T-cell (primary cell): ENCODE measurements around the gene FBXL13. TPM values are rescaled to one million over a fixed set of nuclear protein-coding genes. Genes with fewer than 3 reads are reported as not detected.

Experiments
- ATAC-seq, 4 experiments: fragments of 200-7000 bp in 3 of 4; fragments of 150-1000 bp in 1 of 4; cut with Tn5 transposase; replicated peaks in 1 of 4; 1 replicate in 3 of 4; 2 replicates in 1 of 4; pipeline ENCODE4 v1.10.0; 2021; ENCODE audit warnings: moderate library complexity in 3 of 4, mild to moderate bottlenecking in 2 of 4, moderate number of reproducible peaks in 1 of 4
- CTCF ChIA-PET, 2 donors: fragments of 300-600 bp; sonication (Branson Sonifier 250); formaldehyde crosslinking; loops; one replicate each; lab custom pipeline; 2022; ENCODE audit warnings: antibody characterized with exemption in 2 of 2; lab: Charles Lee
- POLR2A ChIA-PET, 2 donors: fragments of 300-600 bp; sonication (Branson Sonifier 250); formaldehyde crosslinking; loops; one replicate each; lab custom pipeline; 2022; ENCODE audit warnings: antibody characterized with exemption in 2 of 2; lab: Charles Lee
- DNase-seq, 35 experiments: peaks; one replicate each; pipeline versions ENCODE4 v3.0.0 to v3.0.0-alpha.2; 2013 to 2023
- H3K27ac ChIP-seq: one replicate; pipeline ENCODE4 v1.5.1; 2013; ENCODE audit warnings: low read length
- H3K27me3 ChIP-seq, 2 experiments: replicated peaks in 1 of 2; 1 replicate in 1 of 2; 2 replicates in 1 of 2; pipeline versions ENCODE4 v1.6.1 to v1.7.0; 2013; ENCODE audit warnings: low read length in 1 of 2, mixed read lengths in 1 of 2; ENCODE audit not compliant: control insufficient read depth in 2 of 2, insufficient read depth in 2 of 2; ENCODE audit errors: extremely low read depth in 1 of 2
- H3K36me3 ChIP-seq, 2 donors: 1 replicate in 1 of 2; 2 replicates in 1 of 2; pipeline versions ENCODE4 v1.6.1 to v1.7.0; 2013; ENCODE audit warnings: low read length in 1 of 2; ENCODE audit not compliant: control insufficient read depth in 2 of 2, insufficient read depth in 1 of 2; ENCODE audit errors: extremely low read depth in 1 of 2
- H3K4me1 ChIP-seq, 2 experiments: 1 replicate in 1 of 2; 2 replicates in 1 of 2; pipeline versions ENCODE4 v1.6.1 to v1.7.0; 2013; ENCODE audit warnings: low read length in 2 of 2, mixed read lengths in 1 of 2; ENCODE audit not compliant: insufficient read depth in 2 of 2, control insufficient read depth in 1 of 2; ENCODE audit errors: extremely low read depth in 1 of 2
- H3K4me3 ChIP-seq, 2 donors: 1 replicate in 1 of 2; 2 replicates in 1 of 2; pipeline versions ENCODE4 v1.5.1 to v1.7.0; 2013; ENCODE audit warnings: mild to moderate bottlenecking in 2 of 2, low read length in 1 of 2, moderate library complexity in 1 of 2; ENCODE audit not compliant: control insufficient read depth in 1 of 2; ENCODE audit errors: extremely low read depth in 1 of 2
- H3K9me3 ChIP-seq: 2 replicates; pipeline ENCODE4 v1.7.0; 2013
- H3K27ac Mint-ChIP-seq, 2 donors: one replicate each; pipeline ENCODE4 v1.8.0; 2020 to 2021; ENCODE audit warnings: mild to moderate bottlenecking in 2 of 2, mixed read lengths in 2 of 2
- H3K27me3 Mint-ChIP-seq, 2 donors: one replicate each; pipeline ENCODE4 v1.8.0; 2021 to 2022; ENCODE audit warnings: mixed read lengths in 2 of 2
- H3K36me3 Mint-ChIP-seq: one replicate; pipeline ENCODE4 v1.8.0; 2021; ENCODE audit warnings: mixed read lengths
- H3K4me1 Mint-ChIP-seq, 3 donors: one replicate each; pipeline ENCODE4 v1.8.0; 2020 to 2022; ENCODE audit warnings: mixed read lengths in 3 of 3, mild to moderate bottlenecking in 1 of 3
- H3K4me3 Mint-ChIP-seq, 3 donors: one replicate each; pipeline ENCODE4 v1.8.0; 2020 to 2022; ENCODE audit warnings: mild to moderate bottlenecking in 3 of 3, mixed read lengths in 3 of 3, moderate library complexity in 3 of 3
- H3K9me3 Mint-ChIP-seq, 3 donors: one replicate each; pipeline ENCODE4 v1.8.0; 2020 to 2022; ENCODE audit warnings: mixed read lengths in 3 of 3
- WGBS: methylation state at CpG from one replicate; pipeline ENCODE4 v1.1.5; 2013; ENCODE audit warnings: missing lambda C conversion rate; ENCODE audit not compliant: insufficient coverage; 5-methylcytosine and 5-hydroxymethylcytosine counted together
- total RNA-seq, 35 experiments: library from RNA in 6 of 35; stranded (reverse) in 6 of 35; fragments of 120-200 nt in 1 of 35; gene quantifications; one replicate each; pipeline versions ENCODE4 v1.2.1 to v1.2.4 and lab custom pipeline; 2013 to 2026

FBXL13 gene
- total RNA-seq, 5 donors from 2014 or later (not counting 1 experiment from before 2014, with no cell fraction given), result 1.3 to 2.7 (median 1.4) TPM

GRCh38 chr7:102991077-102991539 is 83.5 kb downstream of the FBXL13 start:
- ATAC-seq, result no peak
- H3K4me1 Mint-ChIP-seq, result no peaks in the 10 kb centered on the region
- no peak overlapping the region for H3K27ac Mint-ChIP-seq
- Histone ChIP-seq H3K9me3 (no peaks in the 10 kb centered on the region), H3K4me3 (no peak overlapping the region), H3K4me1 (no peaks in the 10 kb centered on the region), H3K27me3 (no peaks in the 10 kb centered on the region), H3K27ac (no peak overlapping the region), H3K36me3 (no peaks in the 10 kb centered on the region)
- H3K9me3 Mint-ChIP-seq, result no peaks in the 10 kb centered on the region
- ChIA-PET POLR2A (no interaction called here), CTCF (no interaction called here)
- no peaks in the 10 kb centered on the region for H3K36me3 Mint-ChIP-seq
- DNase-seq, result no peak
- H3K27me3 Mint-ChIP-seq, result no peaks in the 10 kb centered on the region
- H3K4me3 Mint-ChIP-seq, result no peak overlapping the region

- CTCF ChIA-PET, result no interaction called here
- H3K27me3 Mint-ChIP-seq, result no peaks in the 10 kb centered on the region
Measured at GRCh38 chr7:102990642-102991041, 84.0 kb downstream of the FBXL13 start.

GRCh38 chr7:102988631-102989560 is 85.7 kb downstream of the FBXL13 start:
- Histone ChIP-seq H3K27ac (no peak overlapping the region), H3K36me3 (no peaks in the 10 kb centered on the region), H3K4me1 (no peaks in the 10 kb centered on the region), H3K4me3 (no peak overlapping the region), H3K27me3 (no peaks in the 10 kb centered on the region), H3K9me3 (no peaks in the 10 kb centered on the region)
- ATAC-seq, result no peak
- Mint-ChIP-seq H3K4me1 (no peaks in the 10 kb centered on the region), H3K27me3 (no peaks in the 10 kb centered on the region), H3K4me3 (no peak overlapping the region), H3K27ac (no peak overlapping the region), H3K36me3 (no peaks in the 10 kb centered on the region), H3K9me3 (no peaks in the 10 kb centered on the region)
- WGBS, result 100% methylated on average over 1 of the region's 6 CpGs
- ChIA-PET POLR2A (no interaction called here), CTCF (no interaction called here)
- no peak for DNase-seq

More at GRCh38 chr7:102990642-102991041, 84.0 kb downstream of the FBXL13 start:
- ATAC-seq (no peak), DNase-seq (no peak)
- no peaks in the 10 kb centered on the region for H3K36me3 Mint-ChIP-seq
- Histone ChIP-seq H3K27me3 (no peaks in the 10 kb centered on the region), H3K4me1 (no peaks in the 10 kb centered on the region), H3K4me3 (no peak overlapping the region), H3K27ac (no peak overlapping the region), H3K9me3 (no peaks in the 10 kb centered on the region), H3K36me3 (no peaks in the 10 kb centered on the region)
- POLR2A ChIA-PET, result no interaction called here
- no peaks in the 10 kb centered on the region for H3K9me3 Mint-ChIP-seq
- H3K27ac Mint-ChIP-seq, result no peak overlapping the region
- WGBS, result 63% methylated on average over 2 of the region's 2 CpGs
- no peaks in the 10 kb centered on the region for H3K4me1 Mint-ChIP-seq
- H3K4me3 Mint-ChIP-seq, result no peak overlapping the region

GRCh38 chr7:102988088-102988487 is 86.5 kb downstream of the FBXL13 start:
- CTCF ChIA-PET, result no interaction called here
- Histone ChIP-seq H3K9me3 (no peaks in the 10 kb centered on the region), H3K27ac (no peak overlapping the region), H3K27me3 (no peaks in the 10 kb centered on the region), H3K4me3 (no peak overlapping the region), H3K4me1 (no peaks in the 10 kb centered on the region), H3K36me3 (no peaks in the 10 kb centered on the region)
- no peaks in the 10 kb centered on the region for H3K9me3 Mint-ChIP-seq
- no CpG with 5 or more reads among the region's 2 CpGs for WGBS
- no peaks in the 10 kb centered on the region for H3K4me1 Mint-ChIP-seq
- ATAC-seq (no peak), DNase-seq (no peak)
- no peak overlapping the region for H3K27ac Mint-ChIP-seq
- no peaks in the 10 kb centered on the region for H3K27me3 Mint-ChIP-seq
- H3K36me3 Mint-ChIP-seq, result no peaks in the 10 kb centered on the region
- POLR2A ChIA-PET, result no interaction called here
- no peak overlapping the region for H3K4me3 Mint-ChIP-seq

- no peaks in the 10 kb centered on the region for H3K9me3 ChIP-seq
- ATAC-seq, result no peak
Measured at GRCh38 chr7:102985176-102985783, 89.3 kb downstream of the FBXL13 start.

GRCh38 chr7:102983602-102984001 is 91.0 kb downstream of the FBXL13 start:
- Mint-ChIP-seq H3K27ac (no peak overlapping the region), H3K9me3 (no peaks in the 10 kb centered on the region), H3K4me1 (no peaks in the 10 kb centered on the region), H3K4me3 (no peak overlapping the region), H3K27me3 (no peaks in the 10 kb centered on the region), H3K36me3 (no peaks in the 10 kb centered on the region)
- Histone ChIP-seq H3K4me3 (no peak overlapping the region), H3K4me1 (no peaks in the 10 kb centered on the region), H3K27ac (no peak overlapping the region), H3K9me3 (no peaks in the 10 kb centered on the region), H3K36me3 (no peaks in the 10 kb centered on the region), H3K27me3 (no peaks in the 10 kb centered on the region)
- no peak for ATAC-seq
- WGBS, result 94% methylated on average over 3 of the region's 7 CpGs
- ChIA-PET POLR2A (interaction anchor here in 1 of 2 donors (0.6 kb wide), 1 partner anchor 922 kb away, joined by 5 read pairs; no protein-coding TSS in a partner anchor), CTCF (interaction anchor here in 1 of 2 donors (0.6 kb wide), 1 partner anchor 41 kb away, joined by 6 read pairs; no protein-coding TSS in a partner anchor)
- no peak for DNase-seq

More at GRCh38 chr7:102985176-102985783, 89.3 kb downstream of the FBXL13 start:
- Mint-ChIP-seq H3K9me3 (no peaks in the 10 kb centered on the region), H3K27me3 (no peaks in the 10 kb centered on the region), H3K4me1 (no peaks in the 10 kb centered on the region), H3K27ac (no peak overlapping the region), H3K4me3 (no peak overlapping the region), H3K36me3 (no peaks in the 10 kb centered on the region)
- Histone ChIP-seq H3K27ac (no peak overlapping the region), H3K4me3 (no peak overlapping the region), H3K4me1 (no peaks in the 10 kb centered on the region), H3K36me3 (no peaks in the 10 kb centered on the region), H3K27me3 (no peaks in the 10 kb centered on the region)
- CTCF ChIA-PET, result no interaction called here
- POLR2A ChIA-PET, result no interaction called here
- DNase-seq, result no peak
